Esophagus muscularis mucosa (tissue), 4 donors: ENCODE results near the gene TNP2. TPM values are rescaled to one million over a fixed set of nuclear protein-coding genes. Genes with fewer than 3 reads are reported as not detected.

Source experiments
- DNase-seq: peaks from one replicate; pipeline ENCODE4 v3.0.0-alpha.2; 2017; ENCODE audit errors: extremely low spot score
- H3K27ac ChIP-seq, 4 donors: fragments of 200-600 bp; sonication (generic); replicated peaks in 1 of 4; 1 replicate in 3 of 4; 2 replicates in 1 of 4; pipeline ENCODE4 v1.5.1; 2016 to 2019; ENCODE audit warnings: mild to moderate bottlenecking in 1 of 4
- H3K27me3 ChIP-seq, 4 donors: fragments of 200-600 bp; sonication (generic); one replicate each; pipeline versions ENCODE4 v1.5.1 to v1.6.0; 2016 to 2019
- H3K36me3 ChIP-seq, 4 donors: fragments of 200-600 bp; sonication (generic); one replicate each; pipeline ENCODE4 v1.5.1; 2016 to 2019
- H3K4me1 ChIP-seq, 4 donors: fragments of 200-600 bp; sonication (generic); one replicate each; pipeline ENCODE4 v1.5.1; 2016 to 2019
- H3K4me3 ChIP-seq, 4 donors: fragments of 200-600 bp; sonication (generic); 1 replicate in 2 of 4; 2 replicates in 2 of 4; pipeline ENCODE4 v1.5.1; 2016 to 2019; ENCODE audit warnings: mild to moderate bottlenecking in 4 of 4, moderate library complexity in 1 of 4
- H3K9me3 ChIP-seq, 4 donors: fragments of 200-600 bp; sonication (generic); 1 replicate in 3 of 4; 2 replicates in 1 of 4; pipeline ENCODE4 v1.5.1; 2016 to 2019
- EP300 ChIP-seq: sonication (generic); formaldehyde crosslinking; IDR thresholded peaks from one replicate; pipeline ENCODE4 v1.6.1; 2017; ENCODE audit warnings: antibody characterized with exemption
- POLR2A ChIP-seq: fragments of 450-650 bp; IDR thresholded peaks from one replicate; pipeline ENCODE4 v1.6.1; 2017; ENCODE audit warnings: antibody characterized with exemption, moderate library complexity, mild to moderate bottlenecking, low read depth
- POLR2AphosphoS5 ChIP-seq, 2 donors: sonication (generic); formaldehyde crosslinking; IDR thresholded peaks; one replicate each; pipeline ENCODE4 v1.6.1; 2017; ENCODE audit warnings: antibody characterized with exemption in 2 of 2
- WGBS: methylation state at CpG from one replicate; pipeline ENCODE4 v1.1.5; 2018; 5-methylcytosine and 5-hydroxymethylcytosine counted together
- intact Hi-C: fragments of 100-400 bp; cut with DNase I; formaldehyde crosslinking; loops from one replicate; pipeline ENCODE4 v1.15.1; 2023
- total RNA-seq, 4 donors: library from RNA; depleted of rRNA; stranded (reverse); fragments of >200 nt; gene quantifications; one replicate each; pipeline versions ENCODE4 v1.1.0 to v1.2.1, GENCODE V29; 2016
- TF ChIP-seq, protein P1 (sequence below), 3 experiments: fragments of 200-600 bp in 2 of 3; fragments of 450-650 bp in 1 of 3; sonication (generic) in 2 of 3; IDR thresholded peaks; one replicate each; pipeline ENCODE4 v1.5.1; 2017 to 2019; ENCODE audit warnings: antibody characterized with exemption in 3 of 3, mild to moderate bottlenecking in 2 of 3, moderate library complexity in 1 of 3

TNP2 gene
- total RNA-seq, 4 donors from 2014 or later, result not detected

DNA sequence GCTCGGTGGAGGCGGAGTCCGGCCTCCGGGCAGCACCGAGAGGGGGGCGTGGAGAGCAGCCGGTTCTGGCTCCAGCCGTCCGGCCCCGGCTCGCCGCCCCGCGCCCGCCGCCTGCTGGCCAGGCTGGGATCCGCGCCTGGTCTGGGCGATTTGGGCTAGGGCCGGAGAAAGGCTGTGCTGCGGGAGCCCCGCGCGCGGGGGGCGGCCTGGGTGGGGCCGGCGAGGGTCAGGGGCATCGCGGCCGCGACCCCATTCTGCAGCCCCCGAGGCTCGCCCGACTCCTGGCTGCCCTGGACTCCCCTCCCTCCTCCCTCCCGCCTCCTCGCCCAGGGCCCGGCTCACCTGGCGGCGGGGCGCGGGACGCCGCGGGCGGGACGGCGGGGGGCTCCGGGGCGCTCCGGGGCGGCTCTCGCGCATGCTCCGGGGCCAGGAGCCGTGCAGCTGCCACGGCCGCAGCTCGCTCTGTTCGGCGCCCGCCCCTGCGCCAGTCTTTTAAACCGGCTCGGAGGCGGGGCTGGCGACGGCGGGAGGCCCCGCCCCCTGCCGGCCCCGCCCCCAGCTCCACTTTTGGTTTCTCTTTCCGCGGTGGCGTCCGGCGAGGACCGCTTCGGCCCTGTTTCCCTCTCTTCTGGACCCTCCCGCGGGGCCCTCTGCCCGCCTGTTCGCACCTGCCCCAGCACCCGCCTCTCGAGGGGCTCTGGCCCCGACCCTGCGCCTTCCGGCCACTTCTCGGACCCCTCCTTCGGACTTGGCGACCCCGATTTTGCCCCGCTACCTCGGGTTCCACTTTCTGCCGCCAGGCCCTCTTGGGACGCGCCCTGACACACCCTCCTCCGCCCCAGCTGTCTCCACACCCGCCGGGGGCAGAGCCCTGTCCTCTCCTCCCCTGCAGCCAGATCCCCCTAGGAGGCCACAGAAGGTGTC is 13.1 kb downstream of the TNP2 start, which contains the start of gene SOCS1:
SOCS1 (minus strand) TSS at position 468 of the 924 bp plus-strand sequence. CDS start 726 bp downstream, outside the sequence.
- Histone ChIP-seq H3K4me1 (peaks cover 36 to 54% (median 50%) of the 10 kb centered on the region in 4 donors), H3K4me3 (peak within 1 kb of the TSS; percentile 71 to 98 (median 80)), H3K9me3 (no peaks in the 10 kb centered on the region), H3K27ac (peak within 1 kb of the TSS; percentile 92 to 97 (median 94)), H3K27me3 (peaks cover 0 to 4% (median 0%) of the 10 kb centered on the region in 4 donors), H3K36me3 (no peaks in the 10 kb centered on the region)
- WGBS, result 0% methylated on average over 43 of the region's 100 CpGs
- DNase-seq, result peak; percentile 96
- intact Hi-C loops, result loop anchor here (5.0 to 10.0 kb wide), 2 partner anchors 91 to 181 kb away; partner anchors contain the start of gene RMI2
- TF ChIP-seq, protein P1, sequence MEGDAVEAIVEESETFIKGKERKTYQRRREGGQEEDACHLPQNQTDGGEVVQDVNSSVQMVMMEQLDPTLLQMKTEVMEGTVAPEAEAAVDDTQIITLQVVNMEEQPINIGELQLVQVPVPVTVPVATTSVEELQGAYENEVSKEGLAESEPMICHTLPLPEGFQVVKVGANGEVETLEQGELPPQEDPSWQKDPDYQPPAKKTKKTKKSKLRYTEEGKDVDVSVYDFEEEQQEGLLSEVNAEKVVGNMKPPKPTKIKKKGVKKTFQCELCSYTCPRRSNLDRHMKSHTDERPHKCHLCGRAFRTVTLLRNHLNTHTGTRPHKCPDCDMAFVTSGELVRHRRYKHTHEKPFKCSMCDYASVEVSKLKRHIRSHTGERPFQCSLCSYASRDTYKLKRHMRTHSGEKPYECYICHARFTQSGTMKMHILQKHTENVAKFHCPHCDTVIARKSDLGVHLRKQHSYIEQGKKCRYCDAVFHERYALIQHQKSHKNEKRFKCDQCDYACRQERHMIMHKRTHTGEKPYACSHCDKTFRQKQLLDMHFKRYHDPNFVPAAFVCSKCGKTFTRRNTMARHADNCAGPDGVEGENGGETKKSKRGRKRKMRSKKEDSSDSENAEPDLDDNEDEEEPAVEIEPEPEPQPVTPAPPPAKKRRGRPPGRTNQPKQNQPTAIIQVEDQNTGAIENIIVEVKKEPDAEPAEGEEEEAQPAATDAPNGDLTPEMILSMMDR (IDR thresholded peaks at IDR 0.05), result peak; percentile 94 to 96 (median 94)
- TF ChIP-seq POLR2AphosphoS5 (IDR thresholded peaks at IDR 0.05) (peak; percentile 77 to 92), POLR2A (no peak)

GRCh38 chr16:11254913-11255736 is 14.0 kb downstream of the TNP2 start:
- 0% methylated on average over 36 of the region's 105 CpGs for WGBS
- Histone ChIP-seq H3K27me3 (peaks cover 0 to 4% (median 0%) of the 10 kb centered on the region in 4 donors), H3K4me1 (peaks cover 36 to 54% (median 50%) of the 10 kb centered on the region in 4 donors), H3K36me3 (no peaks in the 10 kb centered on the region), H3K4me3 (peak overlapping the region; percentile 71 to 98 (median 80)), H3K27ac (peak overlapping the region; percentile 92 to 97 (median 94)), H3K9me3 (no peaks in the 10 kb centered on the region)
- DNase-seq, result no peak
- intact Hi-C loops, result loop anchor here (1.0 to 10.0 kb wide), 3 partner anchors 92 to 282 kb away; partner anchors contain the start of gene RMI2
- TF ChIP-seq POLR2A, result no peak
- TF ChIP-seq, protein P1 (IDR thresholded peaks at IDR 0.05), result peak in 2 of 3 experiments; percentile 9 to 31

GRCh38 chr16:11253995-11254912 is 14.9 kb downstream of the TNP2 start:
- TF ChIP-seq, protein P1 (IDR thresholded peaks at IDR 0.05), result no peak
- TF ChIP-seq EP300, result no peak
- no peaks in the 10 kb centered on the region for H3K9me3 ChIP-seq
- H3K4me3 ChIP-seq, result peak overlapping the region; percentile 71 to 98 (median 80)
- WGBS, result 54% methylated on average over 24 of the region's 29 CpGs
- peaks cover 34 to 52% (median 47%) of the 10 kb centered on the region in 4 donors for H3K4me1 ChIP-seq
- no peaks in the 10 kb centered on the region for H3K36me3 ChIP-seq
- peaks cover 0 to 4% (median 0%) of the 10 kb centered on the region in 4 donors for H3K27me3 ChIP-seq
- intact Hi-C loops, result loop anchor here (1.0 to 10.0 kb wide), 2 partner anchors 179 to 281 kb away; no protein-coding TSS in a partner anchor
- DNase-seq, result no peak
- H3K27ac ChIP-seq, result peak overlapping the region; percentile 92 to 97 (median 94)
